Body of pancreas (tissue), 4 donors: ENCODE data around the gene EPHB2. TPM values are rescaled to one million over a fixed set of nuclear protein-coding genes. Genes with fewer than 3 reads are reported as not detected.

ENCODE experiments used
- ATAC-seq: fragments of 150-250 bp; one replicate; pipeline ENCODE4 v1.9.1; 2016
- DNase-seq, 4 donors: peaks; one replicate each; pipeline ENCODE4 v3.0.0-alpha.2; 2019
- H3K27ac ChIP-seq, 4 donors: fragments of 200-600 bp; sonication (generic); 1 replicate in 3 of 4; 2 replicates in 1 of 4; pipeline versions ENCODE4 v1.5.1 to v1.6.1; 2016 to 2019; ENCODE audit warnings: mild to moderate bottlenecking in 1 of 4, mixed read lengths in 1 of 4, moderate library complexity in 1 of 4
- H3K27me3 ChIP-seq, 2 donors: fragments of 200-600 bp; sonication (generic); one replicate each; pipeline ENCODE4 v1.6.0; 2016; ENCODE audit warnings: mild to moderate bottlenecking in 1 of 2
- H3K36me3 ChIP-seq, 2 donors: fragments of 200-600 bp; sonication (generic); replicated peaks in 1 of 2; 2 replicates each; pipeline ENCODE4 v1.5.1; 2016; ENCODE audit warnings: low read depth in 2 of 2; ENCODE audit not compliant: insufficient read depth in 1 of 2
- H3K4me1 ChIP-seq: fragments of 200-600 bp; sonication (generic); one replicate; pipeline ENCODE4 v1.6.0; 2016
- H3K4me3 ChIP-seq, 2 donors: fragments of 200-600 bp; sonication (generic); 1 replicate in 1 of 2; 2 replicates in 1 of 2; pipeline ENCODE4 v1.5.1; 2016 to 2019
- H3K9me3 ChIP-seq, 3 donors: fragments of 200-600 bp; sonication (generic); 1 replicate in 2 of 3; 2 replicates in 1 of 3; pipeline ENCODE4 v1.5.1; 2016
- CTCF ChIP-seq, 7 experiments: fragments of 450-650 bp in 4 of 7; fragments of 200-600 bp in 3 of 7; sonication (generic) in 3 of 7; IDR thresholded peaks; one replicate each; pipeline ENCODE4 v1.5.1; 2016 to 2019; ENCODE audit warnings: antibody characterized with exemption in 7 of 7
- POLR2A ChIP-seq, 3 donors: fragments of 450-650 bp; IDR thresholded peaks; one replicate each; pipeline ENCODE4 v1.6.1; 2016; ENCODE audit warnings: antibody characterized with exemption in 3 of 3, mild to moderate bottlenecking in 2 of 3
- WGBS, 2 donors: methylation state at CpG; one replicate each; pipeline ENCODE4 v1.1.5; 2017; 5-methylcytosine and 5-hydroxymethylcytosine counted together
- intact Hi-C: fragments of 100-400 bp; cut with DNase I; formaldehyde crosslinking; loops from one replicate; pipeline ENCODE4 v1.15.1; 2023
- total RNA-seq, 2 donors: library from RNA; depleted of rRNA; stranded (reverse); fragments of >200 nt; gene quantifications; one replicate each; pipeline ENCODE4 v1.1.0, GENCODE V29; 2016

The EPHB2 gene
- total RNA-seq, 2 donors from 2014 or later: 2.9 to 7.9 TPM

DNA sequence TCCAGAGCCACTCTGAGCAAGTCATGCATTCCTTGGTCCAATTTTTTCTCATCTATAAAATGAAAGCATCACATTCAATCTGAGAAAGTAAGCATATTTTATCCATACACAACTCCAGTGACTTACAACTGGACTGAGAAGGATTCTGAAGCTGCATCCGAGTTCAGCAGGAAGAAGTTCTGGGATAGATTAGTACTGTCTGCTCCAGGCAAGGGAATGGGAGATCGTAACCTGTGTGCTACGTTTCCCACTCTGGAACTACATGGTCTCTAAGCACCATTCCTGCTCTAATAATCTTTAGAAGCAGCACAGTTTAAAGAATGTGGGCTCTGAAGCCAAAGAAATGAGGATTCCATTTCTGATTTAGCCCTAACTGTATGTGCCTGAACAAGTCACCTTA lies 182.7 kb downstream of the EPHB2 start:
- H3K27me3 ChIP-seq: no peaks in the 10 kb centered on the region
- no peak for ATAC-seq

DNA sequence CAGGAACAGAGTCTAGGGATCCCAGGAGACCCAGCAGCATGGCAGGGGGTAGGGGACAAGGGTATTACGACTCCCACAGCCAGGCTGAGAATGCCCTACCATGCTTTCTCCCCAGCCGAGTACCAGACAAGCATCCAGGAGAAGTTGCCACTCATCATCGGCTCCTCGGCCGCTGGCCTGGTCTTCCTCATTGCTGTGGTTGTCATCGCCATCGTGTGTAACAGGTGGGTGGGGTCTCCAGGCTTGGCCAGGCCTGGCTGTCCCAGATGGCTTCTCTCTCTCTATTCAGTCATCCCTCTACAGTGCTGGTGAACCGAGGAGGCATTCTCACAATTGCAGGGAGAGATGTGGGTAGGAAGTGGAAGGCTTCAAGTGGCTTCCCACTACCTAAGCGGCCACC lies 184.7 kb downstream of the EPHB2 start:
- intact Hi-C loops: no loop called here
- Histone ChIP-seq H3K9me3 (no peaks in the 10 kb centered on the region), H3K27ac (no peak overlapping the region), H3K27me3 (no peaks in the 10 kb centered on the region), H3K4me1 (no peaks in the 10 kb centered on the region), H3K4me3 (no peak overlapping the region), H3K36me3 (no peaks in the 10 kb centered on the region)
- no peak for DNase-seq
- TF ChIP-seq CTCF (IDR thresholded peaks at IDR 0.05) (no peak), POLR2A (IDR thresholded peaks at IDR 0.05) (no peak)
- no peak for ATAC-seq
- WGBS, 2 donors: 83 to 85% methylated on average over 7 to 9 of the region's 9 CpGs

More for the DNA sequence above, 182.7 kb downstream of the EPHB2 start:
- no peak overlapping the region for H3K4me3 ChIP-seq
- intact Hi-C loops: loop anchor here (5.0 kb wide), 1 partner anchor 191 kb away; no protein-coding TSS in a partner anchor
- no peak for DNase-seq
- TF ChIP-seq CTCF (IDR thresholded peaks at IDR 0.05): no peak
- H3K4me1 ChIP-seq: no peaks in the 10 kb centered on the region
- WGBS, 2 donors: 73 to 91% methylated on average over 3 of the region's 3 CpGs
- H3K27ac ChIP-seq: no peak overlapping the region
- H3K9me3 ChIP-seq: no peaks in the 10 kb centered on the region
- H3K36me3 ChIP-seq: no peaks in the 10 kb centered on the region

DNA sequence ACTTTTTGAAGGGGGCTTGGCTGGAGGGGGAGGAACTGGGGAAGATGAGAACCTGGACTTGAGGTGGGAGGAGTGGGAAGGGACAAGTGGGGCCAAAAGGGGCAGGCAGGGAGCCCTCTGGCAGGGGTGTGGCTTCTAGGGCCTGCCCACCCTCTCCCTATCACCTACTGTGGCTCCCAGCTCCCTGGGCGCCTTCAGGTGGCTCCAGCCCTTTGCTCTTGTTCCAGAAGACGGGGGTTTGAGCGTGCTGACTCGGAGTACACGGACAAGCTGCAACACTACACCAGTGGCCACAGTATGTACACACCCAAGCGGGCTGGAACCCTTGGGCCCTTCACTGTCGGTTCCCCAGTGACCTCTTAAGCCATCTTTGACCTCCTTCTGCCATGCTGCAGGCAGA lies 185.5 kb downstream of the EPHB2 start:
- Histone ChIP-seq H3K27me3 (no peaks in the 10 kb centered on the region), H3K4me3 (no peak overlapping the region), H3K4me1 (no peaks in the 10 kb centered on the region), H3K27ac (no peak overlapping the region), H3K9me3 (no peaks in the 10 kb centered on the region), H3K36me3 (no peaks in the 10 kb centered on the region)
- TF ChIP-seq POLR2A (IDR thresholded peaks at IDR 0.05) (no peak), CTCF (IDR thresholded peaks at IDR 0.05) (no peak)
- ATAC-seq (no peak), DNase-seq (no peak)
- 85 to 90% methylated on average over 6 to 7 of the region's 7 CpGs for WGBS, 2 donors
- intact Hi-C loops: no loop called here

DNA sequence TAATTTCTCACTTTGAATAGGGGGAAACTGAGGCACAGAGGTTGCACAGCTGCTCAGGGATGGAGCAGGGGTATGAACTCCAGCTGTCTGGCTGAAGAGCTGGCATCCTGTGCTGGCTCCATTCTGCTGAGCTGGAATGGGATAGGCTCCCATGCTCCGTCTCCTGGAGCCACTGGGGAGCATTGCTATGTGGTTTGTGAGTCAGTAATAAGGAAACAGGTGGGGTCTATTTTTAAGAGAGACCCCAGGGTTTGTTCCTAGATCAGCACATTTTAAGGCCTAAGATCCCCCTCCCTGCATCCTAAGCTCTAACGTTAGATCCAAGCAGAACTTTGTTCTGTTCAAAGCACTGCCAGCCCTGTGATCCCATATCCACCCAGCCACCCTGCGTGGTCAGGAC lies 189.8 kb downstream of the EPHB2 start:
- whole genome bisulfite sequencing, 2 donors: 80 to 83% methylated on average over 3 of the region's 3 CpGs
- Histone ChIP-seq H3K27ac (no peak overlapping the region), H3K4me3 (no peak overlapping the region), H3K27me3 (no peaks in the 10 kb centered on the region), H3K4me1 (no peaks in the 10 kb centered on the region), H3K36me3 (no peaks in the 10 kb centered on the region), H3K9me3 (no peaks in the 10 kb centered on the region)
- TF ChIP-seq POLR2A (IDR thresholded peaks at IDR 0.05): no peak
- TF ChIP-seq CTCF (IDR thresholded peaks at IDR 0.05): no peak
- DNase-seq: no peak
- ATAC-seq: no peak
- intact Hi-C loops: no loop called here

GRCh38 chr1:22903113-22903512 lies 192.5 kb downstream of the EPHB2 start:
- Histone ChIP-seq H3K27ac (no peak overlapping the region), H3K9me3 (no peaks in the 10 kb centered on the region), H3K27me3 (no peaks in the 10 kb centered on the region), H3K4me3 (no peak overlapping the region), H3K4me1 (no peaks in the 10 kb centered on the region), H3K36me3 (no peaks in the 10 kb centered on the region)
- WGBS, 2 donors: 87 to 91% methylated on average over 3 of the region's 3 CpGs
- no peak for ATAC-seq
- TF ChIP-seq POLR2A (IDR thresholded peaks at IDR 0.05) (no peak), CTCF (IDR thresholded peaks at IDR 0.05) (no peak)
- intact Hi-C loops: no loop called here
- DNase-seq: no peak
